ENCODE data around the gene TMEM178B.
"Not testable (repeated sequence)": the region's sequence is repeated elsewhere in the genome, so short reads cannot be mapped to it uniquely, and the experiment has no call there.

The TMEM178B gene

GRCh38 chr7:141312828-141313521 lies 239.1 kb downstream of the TMEM178B start:
- no peak for DNase-seq (ENCODE audit: low spot score)

GRCh38 chr7:141313896-141314295 lies 240.0 kb downstream of the TMEM178B start:
- DNase-seq (ENCODE audit: low spot score): no peak

DNA sequence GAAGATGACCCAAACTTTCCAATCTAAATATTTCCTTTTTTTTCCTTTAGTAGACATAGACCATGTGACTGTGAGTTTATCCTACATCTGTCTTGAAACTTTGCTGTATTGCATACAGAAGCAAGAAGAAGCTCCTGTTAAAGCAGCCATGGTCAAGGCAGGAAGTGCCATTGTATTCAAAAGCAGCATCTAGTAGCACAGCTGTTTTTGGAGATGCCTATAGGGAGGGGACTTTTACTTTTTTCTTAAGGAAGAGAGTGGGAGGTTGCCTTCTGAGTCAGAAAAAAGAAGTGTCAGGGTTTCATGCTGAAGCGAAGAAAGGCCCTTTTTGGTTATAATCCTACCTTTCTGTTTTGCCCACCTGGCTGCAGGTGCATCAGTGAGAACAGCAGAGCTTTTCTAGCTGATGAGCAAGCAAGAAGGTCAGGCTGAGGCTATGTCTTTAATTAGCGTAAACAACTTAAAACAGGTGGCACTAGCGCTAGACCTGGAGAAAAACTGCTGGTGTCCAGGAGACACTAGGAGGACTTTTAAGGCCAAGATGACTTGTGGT lies 243.2 kb downstream of the TMEM178B start:
- DNase-seq (ENCODE audit: low spot score): no peak

DNA sequence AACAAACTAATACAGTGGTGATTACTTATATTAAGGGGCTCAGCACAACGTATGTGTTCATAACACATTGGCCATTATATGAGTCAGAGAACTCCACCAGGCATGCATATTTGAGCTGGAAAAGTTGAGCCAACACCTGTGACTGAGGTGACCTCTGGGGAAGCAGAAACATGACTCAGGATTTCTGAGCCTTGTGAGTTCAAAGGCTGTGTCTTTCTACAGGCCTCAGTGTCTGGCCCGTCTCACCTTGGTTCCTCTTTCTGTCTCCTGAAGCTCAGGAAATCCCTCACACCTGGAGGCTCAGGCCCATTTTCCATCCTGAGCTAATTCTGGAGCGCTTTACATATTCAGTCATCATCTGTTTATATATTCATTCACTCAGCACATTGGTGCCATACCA lies 246.4 kb downstream of the TMEM178B start:
- peak; percentile 7 for DNase-seq (ENCODE audit: low spot score)

DNA sequence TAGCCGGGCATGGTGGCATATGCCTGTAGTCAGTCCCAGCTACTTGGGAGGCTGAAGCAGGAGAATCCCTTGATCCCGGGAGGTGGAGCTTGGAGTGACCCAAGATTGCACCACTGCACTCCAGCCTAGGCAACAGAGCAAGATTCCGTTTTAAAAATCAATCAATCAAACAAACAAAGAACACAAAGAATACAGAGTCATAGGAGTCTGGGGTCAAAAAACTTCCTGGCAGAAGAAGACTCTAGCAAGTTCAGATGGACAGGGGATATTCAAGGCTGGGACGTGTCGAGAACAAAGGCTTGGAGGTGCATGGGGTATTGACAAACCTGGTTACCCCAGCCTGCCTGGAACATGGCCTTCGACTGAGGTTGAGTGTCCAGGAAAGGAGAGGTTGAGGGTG lies 248.5 kb downstream of the TMEM178B start:
- no peak for DNase-seq (ENCODE audit: low spot score)

DNA sequence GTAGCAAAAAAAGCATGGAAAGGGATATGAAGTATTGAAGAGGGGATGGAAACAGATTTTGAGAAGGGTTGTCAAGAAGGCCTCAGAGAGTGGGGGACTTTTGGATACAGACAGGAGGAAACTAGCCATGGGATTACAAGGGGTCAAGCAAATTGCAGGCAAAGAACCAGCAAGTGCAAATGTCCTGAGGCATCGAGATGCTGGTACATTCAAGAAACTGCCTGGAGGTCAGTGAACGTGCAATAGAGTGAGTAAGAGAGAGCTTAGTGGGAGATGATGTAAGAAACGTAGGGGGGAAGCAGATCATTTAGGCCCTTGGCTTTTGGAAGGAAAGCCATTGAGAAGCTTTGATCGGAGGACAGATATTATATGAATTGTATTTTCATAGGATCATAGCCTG lies 250.0 kb downstream of the TMEM178B start:
- no peak for DNase-seq (ENCODE audit: low spot score)

DNA sequence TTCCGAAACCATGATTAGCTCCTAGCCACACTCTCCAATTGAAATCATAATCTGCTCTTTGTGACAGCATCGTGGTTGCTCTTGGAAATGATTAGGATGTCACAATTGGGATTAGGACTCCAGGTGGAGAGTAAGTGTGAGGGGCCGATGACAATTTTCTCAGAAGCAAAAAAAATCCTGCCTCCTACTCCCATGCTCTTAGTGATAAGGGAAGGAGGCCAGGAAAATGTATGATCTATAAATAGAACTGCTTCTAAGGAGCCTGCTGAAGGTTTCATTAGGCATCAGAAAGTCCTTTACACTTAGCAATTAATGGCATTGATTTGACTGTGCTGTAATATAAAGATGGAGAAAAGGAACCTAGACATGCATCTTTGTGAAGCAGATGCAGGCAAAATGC lies 251.0 kb downstream of the TMEM178B start:
- DNase-seq (ENCODE audit: low spot score): no peak

GRCh38 chr7:141325275-141325674 lies 251.4 kb downstream of the TMEM178B start:
- no peak for DNase-seq (ENCODE audit: low spot score)

DNA sequence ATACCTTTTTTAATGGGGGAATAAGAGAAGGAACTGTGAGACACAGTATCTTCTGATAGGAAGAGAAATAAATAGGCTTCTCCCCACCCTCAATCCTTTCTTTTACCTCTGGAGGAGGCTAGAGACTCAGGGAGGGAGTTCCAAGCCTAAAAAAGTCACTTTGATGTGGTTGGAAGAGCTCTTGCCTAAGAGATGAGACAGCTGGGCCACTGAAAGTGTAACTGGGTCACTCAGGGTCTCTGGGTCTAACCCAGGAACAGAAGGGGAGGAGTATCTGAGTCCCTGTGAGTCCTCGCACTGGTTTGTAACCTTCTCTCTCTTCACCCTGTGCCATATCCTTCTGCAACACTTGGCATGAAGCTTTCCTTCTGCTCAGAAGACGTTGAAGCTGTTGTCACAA lies 254.4 kb downstream of the TMEM178B start:
- DNase-seq (ENCODE audit: low spot score): no peak

GRCh38 chr7:141330285-141330684 lies 256.4 kb downstream of the TMEM178B start:
- not testable (repeated sequence) for DNase-seq (ENCODE audit: low spot score)

GRCh38 chr7:141333459-141333858 lies 259.6 kb downstream of the TMEM178B start:
- no peak for DNase-seq (ENCODE audit: low spot score)

DNA sequence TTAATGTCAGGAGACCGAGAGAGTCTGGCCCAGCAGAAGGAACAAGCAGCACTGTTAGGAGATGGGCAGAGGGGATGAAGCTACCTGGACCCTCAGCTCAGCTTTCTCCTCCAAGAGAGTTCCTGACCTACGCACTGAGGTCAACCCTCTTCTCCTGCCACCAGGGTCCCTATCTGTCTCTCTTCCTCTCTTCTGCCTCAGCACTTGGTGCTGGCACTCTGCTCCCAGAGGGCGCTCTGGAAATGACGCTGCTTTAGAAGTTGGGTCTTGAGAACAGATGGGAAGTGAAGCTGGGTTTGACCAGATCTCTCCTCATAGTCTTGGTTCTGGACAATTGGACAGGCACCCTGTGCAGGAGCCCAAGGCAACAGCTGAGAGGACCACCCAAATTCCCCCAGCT lies 261.3 kb downstream of the TMEM178B start:
- DNase-seq (ENCODE audit: low spot score): no peak

DNA sequence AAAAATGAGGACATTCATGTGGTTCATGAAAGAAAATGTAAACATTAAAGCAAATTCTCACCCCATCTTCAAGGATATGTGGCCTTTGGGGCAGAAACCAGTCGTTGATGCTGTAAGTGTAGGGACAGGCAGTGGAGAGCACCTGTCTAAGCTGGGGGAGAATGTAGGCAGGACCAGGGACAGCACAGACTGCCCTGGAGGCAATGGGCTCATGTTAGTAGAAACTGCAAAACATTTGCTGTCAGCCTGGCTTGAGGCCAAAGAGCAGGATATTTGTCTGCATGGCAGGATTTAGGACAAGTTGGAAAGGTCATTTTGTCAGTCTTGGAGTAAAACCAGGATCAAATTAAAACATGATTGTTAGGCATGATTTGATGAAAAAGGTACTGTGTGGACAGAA lies 265.7 kb downstream of the TMEM178B start:
- no peak for DNase-seq (ENCODE audit: low spot score)

DNA sequence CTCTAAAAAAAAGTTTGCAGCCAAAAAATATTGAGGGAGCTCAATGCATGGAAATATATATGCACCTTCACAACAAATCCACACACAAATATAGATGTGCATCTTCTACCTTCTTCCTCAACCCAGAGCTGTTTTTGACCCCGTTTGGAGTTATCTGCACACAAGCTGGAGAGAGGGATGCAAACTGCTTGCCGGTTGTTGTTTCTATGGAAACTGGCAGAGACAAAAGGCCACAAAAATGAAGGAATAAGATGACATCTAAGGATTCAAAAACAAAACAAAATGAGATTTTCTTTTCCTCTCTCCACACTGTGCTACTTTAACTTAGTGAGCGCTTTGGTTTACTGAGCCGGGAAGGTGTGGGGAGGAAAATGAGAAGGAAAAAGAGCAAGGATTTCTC lies 267.1 kb downstream of the TMEM178B start:
- DNase-seq (ENCODE audit: low spot score): no peak

DNA sequence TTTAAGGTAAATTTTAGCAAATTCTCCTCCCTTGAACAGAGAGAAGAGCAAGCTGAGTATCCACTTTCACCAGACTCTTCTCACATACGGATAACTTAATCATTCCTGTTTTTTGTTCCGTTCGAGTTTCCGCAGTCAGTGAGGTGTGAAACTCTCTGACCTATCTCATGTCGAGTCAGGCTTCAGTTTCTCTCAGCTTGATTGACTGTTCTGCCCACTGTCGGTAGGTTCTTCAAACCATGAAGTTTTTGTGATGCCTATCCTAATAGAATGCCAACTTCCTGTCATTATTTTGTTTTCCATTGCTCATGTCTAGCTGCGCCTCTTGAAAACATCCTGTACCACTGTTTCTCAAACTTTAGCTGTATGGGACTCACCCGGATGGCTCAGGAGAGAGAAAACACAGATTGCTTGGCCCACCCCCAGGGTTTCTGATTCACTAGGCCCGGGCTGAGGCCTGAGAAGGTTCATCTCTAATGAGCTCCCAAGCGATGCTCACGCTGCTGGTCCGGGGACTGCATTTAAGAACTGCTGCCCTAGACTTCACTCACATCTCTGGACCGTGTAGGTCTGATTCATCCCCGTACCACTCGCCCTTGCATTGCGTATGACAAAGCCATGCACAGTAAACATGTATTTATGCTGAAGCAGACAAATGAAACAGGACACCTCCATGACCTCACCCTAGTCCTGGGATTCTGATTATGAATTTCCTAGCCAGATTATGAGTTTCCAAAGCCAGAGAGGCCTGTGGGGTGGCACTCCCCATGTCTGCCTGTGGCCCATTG lies 269.0 kb downstream of the TMEM178B start:
- no peak for DNase-seq (ENCODE audit: low spot score)

DNA sequence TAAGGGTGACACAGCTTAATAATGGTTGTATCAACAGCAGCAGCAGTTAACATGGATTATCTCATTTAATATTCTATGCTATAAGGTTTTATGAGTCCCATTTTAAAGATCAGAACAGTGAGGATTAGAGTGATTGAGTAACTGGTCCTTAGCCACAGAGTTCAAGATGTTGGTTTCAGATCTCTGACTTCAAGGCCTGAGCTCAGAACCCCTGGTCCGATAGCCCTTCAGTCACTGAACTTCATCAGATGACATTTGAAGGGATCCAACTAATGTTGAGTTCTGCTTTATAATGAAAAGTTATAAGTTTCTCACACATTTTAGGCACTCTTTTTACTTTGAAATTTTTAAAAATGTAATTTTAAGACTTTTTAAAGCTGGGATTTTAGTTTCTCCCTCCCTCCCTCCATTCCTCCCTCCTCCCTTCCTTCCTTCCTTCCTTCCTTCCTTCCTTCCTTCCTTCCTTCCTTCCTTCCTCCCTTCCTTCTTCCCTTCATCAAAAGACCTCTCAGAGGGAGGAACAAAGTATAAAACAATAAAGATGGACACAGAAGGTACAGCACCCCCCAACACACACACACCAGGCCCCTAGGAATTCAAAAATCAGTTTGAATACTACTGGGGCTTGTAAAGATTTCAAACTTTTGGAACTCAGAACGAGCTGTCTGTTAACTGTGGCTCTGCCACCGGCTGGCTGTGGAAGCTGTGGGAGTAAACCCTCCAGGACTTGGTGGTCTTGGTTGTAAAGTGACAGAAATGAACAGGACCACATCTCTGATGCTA lies 270.5 kb downstream of the TMEM178B start:
- DNase-seq (ENCODE audit: low spot score): no peak

GRCh38 chr7:141348728-141349127 lies 274.9 kb downstream of the TMEM178B start:
- DNase-seq (ENCODE audit: low spot score): no peak

DNA sequence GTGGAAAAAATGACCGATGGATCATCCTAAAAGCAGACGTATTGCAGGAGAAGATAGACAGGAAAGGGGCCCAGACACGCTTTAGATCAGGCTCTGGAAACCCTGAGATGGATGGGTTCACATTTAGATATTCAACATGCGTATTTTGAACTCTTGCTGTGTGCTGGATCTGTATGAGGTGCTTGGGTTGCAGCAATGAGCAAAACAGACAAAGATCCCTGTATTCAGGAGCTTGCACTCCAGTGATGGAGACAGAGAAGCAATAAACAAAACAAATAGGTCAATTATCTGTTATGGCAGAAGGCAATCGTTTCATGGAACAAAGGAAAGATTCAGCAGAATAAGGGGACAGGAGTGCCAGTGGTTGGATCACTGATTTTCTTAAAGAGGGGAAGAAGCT lies 275.5 kb downstream of the TMEM178B start:
- DNase-seq (ENCODE audit: low spot score): no peak

- DNase-seq (ENCODE audit: low spot score): no peak
Measured at GRCh38 chr7:141349804-141350203, 275.9 kb downstream of the TMEM178B start.

GRCh38 chr7:141351175-141351574 lies 277.3 kb downstream of the TMEM178B start:
- no peak for DNase-seq (ENCODE audit: low spot score)

DNA sequence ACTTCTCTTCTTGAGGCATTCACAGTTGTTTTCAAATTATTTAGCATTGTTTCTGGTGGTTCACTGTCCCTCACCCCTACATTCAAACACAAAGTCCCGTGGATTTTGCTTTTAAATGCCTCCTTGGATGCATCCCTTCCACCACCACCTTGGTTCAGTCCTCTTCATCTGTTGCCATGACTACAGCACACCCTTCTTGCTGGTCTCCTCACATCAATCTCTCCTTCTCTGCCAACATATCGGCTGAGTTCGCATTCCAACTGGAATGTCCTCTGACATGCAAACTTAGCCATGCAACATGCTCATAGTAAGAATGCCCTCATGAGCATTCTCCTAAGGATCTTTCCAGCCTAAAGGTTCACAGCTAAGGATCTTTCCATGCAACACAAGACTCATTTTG lies 279.1 kb downstream of the TMEM178B start:
- DNase-seq (ENCODE audit: low spot score): no peak

- no peak for DNase-seq (ENCODE audit: low spot score)
Measured at GRCh38 chr7:141354251-141354650, 280.4 kb downstream of the TMEM178B start.

DNA sequence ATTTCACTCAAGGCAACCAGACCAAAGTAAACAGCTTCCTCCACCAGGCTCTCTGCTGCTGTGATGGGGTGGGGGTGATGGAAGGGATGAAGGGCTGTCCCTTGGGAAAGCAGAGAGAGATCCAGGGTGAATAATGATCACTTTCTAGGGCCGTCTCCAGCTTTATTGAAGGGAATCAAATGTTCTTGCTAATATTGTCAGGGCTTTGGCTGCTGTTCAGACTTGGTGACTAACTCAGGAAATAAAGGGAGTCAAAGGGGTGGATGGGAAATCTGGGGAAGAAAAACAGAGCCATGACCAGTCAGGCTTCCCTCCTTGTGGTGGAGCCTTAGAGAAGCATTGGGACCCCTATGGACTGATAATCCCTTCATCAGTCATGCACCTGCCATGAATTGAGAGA lies 281.2 kb downstream of the TMEM178B start:
- no peak for DNase-seq (ENCODE audit: low spot score)
